HG03460 (cell line): ENCODE data around the gene E2F1.
"Not testable (repeated sequence)": the region's sequence is repeated elsewhere in the genome, so short reads cannot be mapped to it uniquely, and the experiment has no call there.

Experiments
- ATAC-seq: cut with Tn5 transposase; IDR thresholded peaks from one replicate; pipeline ENCODE4 v1.9.1; 2021; ENCODE audit not compliant: unreplicated experiment

Gene E2F1

GRCh38 chr20:33659341-33660034 lies 26.7 kb downstream of the E2F1 start:
- ATAC-seq: no peak

GRCh38 chr20:33658929-33659328 lies 27.3 kb downstream of the E2F1 start:
- no peak for ATAC-seq

- ATAC-seq: no peak
Observed at GRCh38 chr20:33658510-33658909, 27.7 kb downstream of the E2F1 start.

- ATAC-seq: no peak
Observed at GRCh38 chr20:33657704-33658095, 28.5 kb downstream of the E2F1 start.

- no peak for ATAC-seq
Observed at GRCh38 chr20:33656783-33657703, 29.1 kb downstream of the E2F1 start.

- no peak for ATAC-seq
Observed at GRCh38 chr20:33656010-33656782, 30.0 kb downstream of the E2F1 start.

- no peak for ATAC-seq
Observed at GRCh38 chr20:33655164-33655563, 31.0 kb downstream of the E2F1 start.

- ATAC-seq: no peak
Observed at GRCh38 chr20:33654680-33655161, 31.5 kb downstream of the E2F1 start.

- no peak for ATAC-seq
Observed at GRCh38 chr20:33653900-33654596, 32.1 kb downstream of the E2F1 start.

GRCh38 chr20:33653218-33653899 lies 32.8 kb downstream of the E2F1 start:
- no peak for ATAC-seq

GRCh38 chr20:33651562-33652048 lies 34.6 kb downstream of the E2F1 start:
- no peak for ATAC-seq

GRCh38 chr20:33650753-33651561 lies 35.2 kb downstream of the E2F1 start:
- ATAC-seq: no peak

- ATAC-seq: no peak
Observed at GRCh38 chr20:33650111-33650752, 36.0 kb downstream of the E2F1 start.

GRCh38 chr20:33649201-33649681 lies 36.9 kb downstream of the E2F1 start:
- no peak for ATAC-seq

- ATAC-seq: no peak
Observed at GRCh38 chr20:33648396-33649004, 37.7 kb downstream of the E2F1 start.

- no peak for ATAC-seq
Observed at GRCh38 chr20:33647603-33648395, 38.4 kb downstream of the E2F1 start.

GRCh38 chr20:33646959-33647602 lies 39.1 kb downstream of the E2F1 start:
- ATAC-seq: not testable (repeated sequence)
